ENCODE data around the gene MKX.

The MKX gene

DNA sequence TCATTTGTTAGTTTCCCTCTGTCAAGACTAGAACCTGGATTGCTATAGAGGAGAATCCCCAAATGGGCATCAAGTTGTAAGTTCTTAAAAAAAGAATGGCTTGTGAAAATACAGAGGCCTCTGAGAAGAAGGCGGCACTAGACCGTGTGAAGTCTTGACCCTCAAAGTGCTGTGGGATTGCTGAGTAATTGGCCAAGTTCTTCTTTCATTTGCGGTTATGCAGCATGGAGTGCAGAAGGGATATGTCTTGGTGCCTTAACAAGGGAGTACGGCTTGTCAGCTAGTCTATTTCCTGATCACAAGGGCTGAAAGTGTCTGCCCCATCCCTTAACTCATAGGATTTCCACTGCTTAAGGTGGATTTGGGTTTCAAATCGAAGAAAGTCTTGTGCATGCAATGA, 81.2 kb downstream of the MKX start:
- TF ChIP-seq EZH2phosphoT487 (IDR thresholded peaks at IDR 0.05; ENCODE audit: low read length) (no peak), EZH2 (optimal IDR thresholded peaks at IDR 0.05; ENCODE audit: low read depth, low read length) (no peak)
- TF ChIP-seq, protein P1, sequence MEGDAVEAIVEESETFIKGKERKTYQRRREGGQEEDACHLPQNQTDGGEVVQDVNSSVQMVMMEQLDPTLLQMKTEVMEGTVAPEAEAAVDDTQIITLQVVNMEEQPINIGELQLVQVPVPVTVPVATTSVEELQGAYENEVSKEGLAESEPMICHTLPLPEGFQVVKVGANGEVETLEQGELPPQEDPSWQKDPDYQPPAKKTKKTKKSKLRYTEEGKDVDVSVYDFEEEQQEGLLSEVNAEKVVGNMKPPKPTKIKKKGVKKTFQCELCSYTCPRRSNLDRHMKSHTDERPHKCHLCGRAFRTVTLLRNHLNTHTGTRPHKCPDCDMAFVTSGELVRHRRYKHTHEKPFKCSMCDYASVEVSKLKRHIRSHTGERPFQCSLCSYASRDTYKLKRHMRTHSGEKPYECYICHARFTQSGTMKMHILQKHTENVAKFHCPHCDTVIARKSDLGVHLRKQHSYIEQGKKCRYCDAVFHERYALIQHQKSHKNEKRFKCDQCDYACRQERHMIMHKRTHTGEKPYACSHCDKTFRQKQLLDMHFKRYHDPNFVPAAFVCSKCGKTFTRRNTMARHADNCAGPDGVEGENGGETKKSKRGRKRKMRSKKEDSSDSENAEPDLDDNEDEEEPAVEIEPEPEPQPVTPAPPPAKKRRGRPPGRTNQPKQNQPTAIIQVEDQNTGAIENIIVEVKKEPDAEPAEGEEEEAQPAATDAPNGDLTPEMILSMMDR (IDR thresholded peaks at IDR 0.05; ENCODE audit: low read length): no peak
- Histone ChIP-seq H3K4me3 (ENCODE audit: low read length) (no peak overlapping the region), H3K9ac (ENCODE audit: low read length) (no peak overlapping the region), H3F3A (ENCODE audit: insufficient read depth, low read length) (no peaks in the 10 kb centered on the region), H3K27me3 (replicated peaks; ENCODE audit: insufficient read depth, low read length) (no peaks in the 10 kb centered on the region), H3K79me2 (ENCODE audit: low read length) (no peaks in the 10 kb centered on the region), H3K4me1 (ENCODE audit: low read length) (no peaks in the 10 kb centered on the region), H3K27ac (ENCODE audit: low read length) (no peak overlapping the region), H2AFZ (ENCODE audit: low read length) (no peak overlapping the region), H3K4me2 (ENCODE audit: low read depth, low read length) (no peak overlapping the region), H3K9me2 (replicated peaks; ENCODE audit: insufficient read depth, low read length) (no peaks in the 10 kb centered on the region), H3K9me3 (replicated peaks; ENCODE audit: insufficient read depth, low read length) (no peaks in the 10 kb centered on the region), H4K20me1 (ENCODE audit: insufficient read depth, low read length) (no peaks in the 10 kb centered on the region), H3K36me3 (replicated peaks; ENCODE audit: insufficient read depth, low read length) (no peaks in the 10 kb centered on the region)
- no peak for DNase-seq

DNA sequence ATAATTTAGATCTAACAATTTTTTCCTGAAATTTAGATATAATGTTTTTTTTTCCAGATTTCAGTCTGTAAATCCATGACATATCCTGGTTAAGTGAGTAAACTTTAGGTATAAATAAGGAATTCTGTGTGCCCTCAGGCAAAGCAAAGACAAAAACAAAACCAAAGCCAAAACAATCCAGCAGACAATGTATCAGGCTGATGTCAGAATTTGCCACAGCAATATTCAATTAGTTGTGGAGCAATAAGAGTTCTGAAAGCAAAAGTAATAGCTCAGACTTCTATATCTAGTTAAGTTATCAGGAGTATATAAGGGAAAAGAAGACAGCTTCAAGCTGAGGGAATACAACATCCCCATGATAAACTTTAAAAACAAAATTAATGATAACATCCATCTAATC, 82.0 kb downstream of the MKX start:
- H3K27me3 ChIP-seq (replicated peaks; ENCODE audit: insufficient read depth, low read length): no peaks in the 10 kb centered on the region
- H3F3A ChIP-seq (ENCODE audit: insufficient read depth, low read length): no peaks in the 10 kb centered on the region
- no peak for DNase-seq
- no peaks in the 10 kb centered on the region for H3K9me2 ChIP-seq (replicated peaks; ENCODE audit: insufficient read depth, low read length)
- no peak overlapping the region for H3K4me2 ChIP-seq (ENCODE audit: low read depth, low read length)
- H4K20me1 ChIP-seq (ENCODE audit: insufficient read depth, low read length): no peaks in the 10 kb centered on the region
- no peak overlapping the region for H3K4me3 ChIP-seq (ENCODE audit: low read length)
- no peak for TF ChIP-seq EZH2 (optimal IDR thresholded peaks at IDR 0.05; ENCODE audit: low read depth, low read length)
- TF ChIP-seq, protein P1 (IDR thresholded peaks at IDR 0.05; ENCODE audit: low read length): no peak
- no peak for TF ChIP-seq EZH2phosphoT487 (IDR thresholded peaks at IDR 0.05; ENCODE audit: low read length)
- no peak overlapping the region for H3K9ac ChIP-seq (ENCODE audit: low read length)
- no peaks in the 10 kb centered on the region for H3K36me3 ChIP-seq (replicated peaks; ENCODE audit: insufficient read depth, low read length)
- H2AFZ ChIP-seq (ENCODE audit: low read length): no peak overlapping the region
- no peak overlapping the region for H3K27ac ChIP-seq (ENCODE audit: low read length)
- no peaks in the 10 kb centered on the region for H3K79me2 ChIP-seq (ENCODE audit: low read length)
- H3K9me3 ChIP-seq (replicated peaks; ENCODE audit: insufficient read depth, low read length): no peaks in the 10 kb centered on the region
- no peaks in the 10 kb centered on the region for H3K4me1 ChIP-seq (ENCODE audit: low read length)

DNA sequence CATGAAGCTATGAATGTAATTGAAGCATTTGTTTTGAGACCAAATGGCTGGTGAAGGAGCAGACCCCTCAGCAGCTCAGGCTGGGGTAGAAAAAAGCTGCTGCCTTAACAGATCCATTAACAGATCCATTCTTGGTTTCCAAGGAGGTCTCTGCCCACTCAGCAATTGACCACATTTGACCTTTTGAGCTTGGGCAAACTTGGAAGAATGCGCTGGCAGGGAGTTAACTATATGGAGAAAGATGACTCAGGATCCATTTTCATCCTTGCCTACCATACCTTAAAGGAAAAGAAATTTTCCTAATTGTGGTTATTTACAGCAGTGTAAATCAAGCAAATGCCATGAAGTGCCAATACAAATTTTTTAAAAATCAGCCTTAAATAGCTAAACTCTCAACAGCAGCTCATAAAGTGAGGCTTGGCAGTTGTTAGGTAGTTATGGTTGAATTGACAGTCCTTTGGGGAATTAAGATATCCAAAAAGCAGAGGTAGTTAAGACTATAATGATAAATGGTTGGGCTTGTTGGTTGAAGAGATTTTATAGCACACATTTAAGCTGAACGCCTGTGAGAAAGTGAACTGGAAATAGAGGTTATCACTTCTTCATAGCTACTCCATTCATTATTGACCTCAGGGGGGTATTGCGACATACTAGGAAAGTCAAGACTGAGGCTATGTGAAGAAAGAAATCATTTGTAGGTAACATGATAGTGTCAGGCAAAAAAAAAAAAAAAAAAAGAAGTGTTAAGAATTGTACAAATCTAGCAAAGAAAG, 83.9 kb downstream of the MKX start:
- Histone ChIP-seq H3K36me3 (replicated peaks; ENCODE audit: insufficient read depth, low read length) (no peaks in the 10 kb centered on the region), H4K20me1 (ENCODE audit: insufficient read depth, low read length) (no peaks in the 10 kb centered on the region), H3K4me1 (ENCODE audit: low read length) (no peaks in the 10 kb centered on the region), H3K4me3 (ENCODE audit: low read length) (no peak overlapping the region), H3K27me3 (replicated peaks; ENCODE audit: insufficient read depth, low read length) (no peaks in the 10 kb centered on the region), H3K27ac (ENCODE audit: low read length) (no peak overlapping the region), H3K9me2 (replicated peaks; ENCODE audit: insufficient read depth, low read length) (no peaks in the 10 kb centered on the region), H3K9ac (ENCODE audit: low read length) (no peak overlapping the region), H3K79me2 (ENCODE audit: low read length) (no peaks in the 10 kb centered on the region), H3K4me2 (ENCODE audit: low read depth, low read length) (no peak overlapping the region), H3F3A (ENCODE audit: insufficient read depth, low read length) (no peaks in the 10 kb centered on the region), H3K9me3 (replicated peaks; ENCODE audit: insufficient read depth, low read length) (no peaks in the 10 kb centered on the region), H2AFZ (ENCODE audit: low read length) (no peak overlapping the region)
- DNase-seq: no peak
- TF ChIP-seq, protein P1 (IDR thresholded peaks at IDR 0.05; ENCODE audit: low read length): no peak
- TF ChIP-seq EZH2phosphoT487 (IDR thresholded peaks at IDR 0.05; ENCODE audit: low read length) (no peak), EZH2 (optimal IDR thresholded peaks at IDR 0.05; ENCODE audit: low read depth, low read length) (no peak)
